ENCODE data around the gene CDCP1.

The CDCP1 gene, protein sequence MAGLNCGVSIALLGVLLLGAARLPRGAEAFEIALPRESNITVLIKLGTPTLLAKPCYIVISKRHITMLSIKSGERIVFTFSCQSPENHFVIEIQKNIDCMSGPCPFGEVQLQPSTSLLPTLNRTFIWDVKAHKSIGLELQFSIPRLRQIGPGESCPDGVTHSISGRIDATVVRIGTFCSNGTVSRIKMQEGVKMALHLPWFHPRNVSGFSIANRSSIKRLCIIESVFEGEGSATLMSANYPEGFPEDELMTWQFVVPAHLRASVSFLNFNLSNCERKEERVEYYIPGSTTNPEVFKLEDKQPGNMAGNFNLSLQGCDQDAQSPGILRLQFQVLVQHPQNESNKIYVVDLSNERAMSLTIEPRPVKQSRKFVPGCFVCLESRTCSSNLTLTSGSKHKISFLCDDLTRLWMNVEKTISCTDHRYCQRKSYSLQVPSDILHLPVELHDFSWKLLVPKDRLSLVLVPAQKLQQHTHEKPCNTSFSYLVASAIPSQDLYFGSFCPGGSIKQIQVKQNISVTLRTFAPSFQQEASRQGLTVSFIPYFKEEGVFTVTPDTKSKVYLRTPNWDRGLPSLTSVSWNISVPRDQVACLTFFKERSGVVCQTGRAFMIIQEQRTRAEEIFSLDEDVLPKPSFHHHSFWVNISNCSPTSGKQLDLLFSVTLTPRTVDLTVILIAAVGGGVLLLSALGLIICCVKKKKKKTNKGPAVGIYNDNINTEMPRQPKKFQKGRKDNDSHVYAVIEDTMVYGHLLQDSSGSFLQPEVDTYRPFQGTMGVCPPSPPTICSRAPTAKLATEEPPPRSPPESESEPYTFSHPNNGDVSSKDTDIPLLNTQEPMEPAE

GRCh38 chr3:45145681-45146614 is at the start of gene CDCP1:
TSS of gene CDCP1 (minus strand) at chr3:45146378. CDS start at chr3:45146287, 91 bp downstream.
- Histone ChIP-seq H3K79me2 (ENCODE audit: low read length) (no peaks in the 10 kb centered on the region), H3K36me3 (replicated peaks; ENCODE audit: insufficient read depth, low read length) (no peaks in the 10 kb centered on the region), H3K9me2 (replicated peaks; ENCODE audit: insufficient read depth, low read length) (no peaks in the 10 kb centered on the region), H4K20me1 (ENCODE audit: insufficient read depth, low read length) (no peaks in the 10 kb centered on the region), H3K9ac (ENCODE audit: low read length) (no peak within 1 kb of the TSS), H3K4me3 (ENCODE audit: low read length) (no peak within 1 kb of the TSS), H2AFZ (ENCODE audit: low read length) (no peak within 1 kb of the TSS), H3K9me3 (replicated peaks; ENCODE audit: insufficient read depth, low read length) (no peaks in the 10 kb centered on the region), H3K4me2 (ENCODE audit: low read depth, low read length) (no peak within 1 kb of the TSS), H3K4me1 (ENCODE audit: low read length) (no peaks in the 10 kb centered on the region), H3K27me3 (replicated peaks; ENCODE audit: insufficient read depth, low read length) (no peaks in the 10 kb centered on the region), H3K27ac (ENCODE audit: low read length) (no peak within 1 kb of the TSS), H3F3A (ENCODE audit: insufficient read depth, low read length) (no peaks in the 10 kb centered on the region)
- TF ChIP-seq, protein P1, sequence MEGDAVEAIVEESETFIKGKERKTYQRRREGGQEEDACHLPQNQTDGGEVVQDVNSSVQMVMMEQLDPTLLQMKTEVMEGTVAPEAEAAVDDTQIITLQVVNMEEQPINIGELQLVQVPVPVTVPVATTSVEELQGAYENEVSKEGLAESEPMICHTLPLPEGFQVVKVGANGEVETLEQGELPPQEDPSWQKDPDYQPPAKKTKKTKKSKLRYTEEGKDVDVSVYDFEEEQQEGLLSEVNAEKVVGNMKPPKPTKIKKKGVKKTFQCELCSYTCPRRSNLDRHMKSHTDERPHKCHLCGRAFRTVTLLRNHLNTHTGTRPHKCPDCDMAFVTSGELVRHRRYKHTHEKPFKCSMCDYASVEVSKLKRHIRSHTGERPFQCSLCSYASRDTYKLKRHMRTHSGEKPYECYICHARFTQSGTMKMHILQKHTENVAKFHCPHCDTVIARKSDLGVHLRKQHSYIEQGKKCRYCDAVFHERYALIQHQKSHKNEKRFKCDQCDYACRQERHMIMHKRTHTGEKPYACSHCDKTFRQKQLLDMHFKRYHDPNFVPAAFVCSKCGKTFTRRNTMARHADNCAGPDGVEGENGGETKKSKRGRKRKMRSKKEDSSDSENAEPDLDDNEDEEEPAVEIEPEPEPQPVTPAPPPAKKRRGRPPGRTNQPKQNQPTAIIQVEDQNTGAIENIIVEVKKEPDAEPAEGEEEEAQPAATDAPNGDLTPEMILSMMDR (IDR thresholded peaks at IDR 0.05; ENCODE audit: low read length): no peak
- TF ChIP-seq EZH2phosphoT487 (IDR thresholded peaks at IDR 0.05; ENCODE audit: low read length) (no peak), EZH2 (optimal IDR thresholded peaks at IDR 0.05; ENCODE audit: low read depth, low read length) (no peak)
- DNase-seq: no peak

GRCh38 chr3:45194791-45195190 is 48.6 kb upstream of the CDCP1 start:
- TF ChIP-seq, protein P1 (IDR thresholded peaks at IDR 0.05; ENCODE audit: low read length): no peak
- no peak for TF ChIP-seq EZH2phosphoT487 (IDR thresholded peaks at IDR 0.05; ENCODE audit: low read length)
- no peak for TF ChIP-seq EZH2 (optimal IDR thresholded peaks at IDR 0.05; ENCODE audit: low read depth, low read length)

GRCh38 chr3:45191924-45192417 is 45.8 kb upstream of the CDCP1 start:
- no peaks in the 10 kb centered on the region for H3K27me3 ChIP-seq (replicated peaks; ENCODE audit: insufficient read depth, low read length)
- H3K79me2 ChIP-seq (ENCODE audit: low read length): no peaks in the 10 kb centered on the region
- no peak overlapping the region for H3K4me2 ChIP-seq (ENCODE audit: low read depth, low read length)
- H3K4me1 ChIP-seq (ENCODE audit: low read length): peaks cover 6% of the 10 kb centered on the region; the same call in 1 of the 2 replicates
- TF ChIP-seq EZH2phosphoT487 (IDR thresholded peaks at IDR 0.05; ENCODE audit: low read length) (no peak), EZH2 (optimal IDR thresholded peaks at IDR 0.05; ENCODE audit: low read depth, low read length) (no peak)
- TF ChIP-seq, protein P1 (IDR thresholded peaks at IDR 0.05; ENCODE audit: low read length): no peak
- no peak for DNase-seq
- no peaks in the 10 kb centered on the region for H4K20me1 ChIP-seq (ENCODE audit: insufficient read depth, low read length)
- no peak overlapping the region for H2AFZ ChIP-seq (ENCODE audit: low read length)
- no peak overlapping the region for H3K9ac ChIP-seq (ENCODE audit: low read length)
- H3K9me2 ChIP-seq (replicated peaks; ENCODE audit: insufficient read depth, low read length): no peaks in the 10 kb centered on the region
- H3K36me3 ChIP-seq (replicated peaks; ENCODE audit: insufficient read depth, low read length): no peaks in the 10 kb centered on the region
- no peak overlapping the region for H3K27ac ChIP-seq (ENCODE audit: low read length)
- no peaks in the 10 kb centered on the region for H3F3A ChIP-seq (ENCODE audit: insufficient read depth, low read length)
- H3K4me3 ChIP-seq (ENCODE audit: low read length): no peak overlapping the region
- H3K9me3 ChIP-seq (replicated peaks; ENCODE audit: insufficient read depth, low read length): no peaks in the 10 kb centered on the region

More at GRCh38 chr3:45194791-45195190, 48.6 kb upstream of the CDCP1 start:
- H3K79me2 ChIP-seq (ENCODE audit: low read length): no peaks in the 10 kb centered on the region
- no peaks in the 10 kb centered on the region for H4K20me1 ChIP-seq (ENCODE audit: insufficient read depth, low read length)
- peaks cover 12% of the 10 kb centered on the region for H3K4me1 ChIP-seq (ENCODE audit: low read length)
- DNase-seq: no peak
- H3K9me2 ChIP-seq (replicated peaks; ENCODE audit: insufficient read depth, low read length): no peaks in the 10 kb centered on the region
- H3K27ac ChIP-seq (ENCODE audit: low read length): no peak overlapping the region
- no peaks in the 10 kb centered on the region for H3K36me3 ChIP-seq (replicated peaks; ENCODE audit: insufficient read depth, low read length)
- no peaks in the 10 kb centered on the region for H3K9me3 ChIP-seq (replicated peaks; ENCODE audit: insufficient read depth, low read length)
- no peaks in the 10 kb centered on the region for H3K27me3 ChIP-seq (replicated peaks; ENCODE audit: insufficient read depth, low read length)
- no peaks in the 10 kb centered on the region for H3F3A ChIP-seq (ENCODE audit: insufficient read depth, low read length)
- H2AFZ ChIP-seq (ENCODE audit: low read length): no peak overlapping the region
- H3K4me2 ChIP-seq (ENCODE audit: low read depth, low read length): no peak overlapping the region
- no peak overlapping the region for H3K9ac ChIP-seq (ENCODE audit: low read length)
- no peak overlapping the region for H3K4me3 ChIP-seq (ENCODE audit: low read length)

Data from MM.1S (cell line).